Skeletal muscle satellite cell (primary cell): ENCODE measurements around the gene FAM200A.
"Not testable (repeated sequence)": the region's sequence is repeated elsewhere in the genome, so short reads cannot be mapped to it uniquely, and the experiment has no call there.

Experiments used
- H3K27me3 ChIP-seq: 2 replicates; pipeline ENCODE4 v1.7.0; 2013; ENCODE audit warnings: low read length; ENCODE audit not compliant: control insufficient read depth, insufficient read depth
- H3K36me3 ChIP-seq: 2 replicates; pipeline ENCODE4 v1.7.0; 2013; ENCODE audit warnings: mild to moderate bottlenecking, control low read depth, low read length; ENCODE audit not compliant: insufficient read depth
- H3K4me1 ChIP-seq: 2 replicates; pipeline ENCODE4 v1.7.0; 2013; ENCODE audit warnings: low read length; ENCODE audit not compliant: control insufficient read depth, insufficient read depth
- H3K4me2 ChIP-seq: 2 replicates; pipeline ENCODE4 v1.7.0; 2013; ENCODE audit warnings: mild to moderate bottlenecking, low read length
- H3K4me3 ChIP-seq: 2 replicates; pipeline ENCODE4 v1.7.0; 2013; ENCODE audit warnings: low read length
- H3K9ac ChIP-seq: 2 replicates; pipeline ENCODE4 v1.7.0; 2013; ENCODE audit warnings: mild to moderate bottlenecking, low read depth, low read length, moderate library complexity
- H3K9me3 ChIP-seq: replicated peaks from 2 replicates; pipeline ENCODE4 v1.7.0; 2013; ENCODE audit warnings: mild to moderate bottlenecking, control low read depth, low read length

FAM200A gene

DNA sequence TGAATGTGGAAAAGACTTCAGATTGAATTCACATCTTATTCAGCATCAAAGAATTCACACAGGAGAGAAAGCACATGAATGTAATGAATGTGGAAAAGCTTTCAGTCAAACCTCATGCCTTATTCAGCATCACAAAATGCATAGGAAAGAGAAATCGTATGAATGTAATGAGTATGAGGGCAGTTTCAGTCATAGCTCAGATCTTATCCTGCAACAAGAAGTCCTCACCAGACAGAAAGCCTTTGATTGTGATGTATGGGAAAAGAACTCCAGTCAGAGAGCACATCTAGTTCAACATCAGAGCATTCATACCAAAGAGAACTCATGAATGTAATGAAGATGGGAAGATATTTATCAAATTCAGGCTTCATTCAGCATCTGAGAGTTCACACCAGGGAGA is 21.3 kb upstream of the FAM200A start:
- Histone ChIP-seq H3K4me3 (no peak overlapping the region), H3K4me2 (no peak overlapping the region), H3K4me1 (no peaks in the 10 kb centered on the region), H3K27me3 (no peaks in the 10 kb centered on the region), H3K36me3 (peaks cover 60% of the 10 kb centered on the region), H3K9me3 (no peaks in the 10 kb centered on the region), H3K9ac (no peak overlapping the region)

- H3K4me3 ChIP-seq, result no peak overlapping the region
- peaks cover 60% of the 10 kb centered on the region for H3K36me3 ChIP-seq
- H3K9ac ChIP-seq, result no peak overlapping the region
- H3K4me1 ChIP-seq, result no peaks in the 10 kb centered on the region
- no peaks in the 10 kb centered on the region for H3K9me3 ChIP-seq
- H3K4me2 ChIP-seq, result no peak overlapping the region
- H3K27me3 ChIP-seq, result no peaks in the 10 kb centered on the region
Measured at GRCh38 chr7:99571768-99572167, 19.9 kb upstream of the FAM200A start.

DNA sequence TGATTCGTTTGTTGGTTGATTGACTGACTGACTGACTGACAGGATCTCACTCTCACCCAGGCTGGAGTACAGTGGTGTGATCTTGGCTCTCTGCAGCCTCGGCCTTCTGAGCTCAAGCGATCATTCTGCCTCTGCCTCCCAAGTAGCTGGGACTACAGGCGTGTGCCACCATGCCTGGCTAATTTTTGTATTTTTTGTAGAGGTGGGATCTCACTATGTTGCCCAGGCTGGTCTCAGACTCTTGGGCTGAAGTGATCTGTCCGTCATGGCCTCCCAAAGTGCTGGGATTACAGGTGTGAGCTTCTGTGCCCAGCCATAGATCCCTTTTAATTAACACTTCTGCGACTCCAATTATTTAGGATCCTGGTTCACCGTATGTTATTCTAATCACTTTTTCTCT is 16.9 kb upstream of the FAM200A start:
- not testable (repeated sequence) for H3K4me3 ChIP-seq, H3K4me2 ChIP-seq, H3K9me3 ChIP-seq, H3K27me3 ChIP-seq, H3K9ac ChIP-seq, H3K4me1 ChIP-seq
- peaks cover 81% of the 10 kb centered on the region for H3K36me3 ChIP-seq

- Histone ChIP-seq H3K4me2 (peak overlapping the region; percentile 66), H3K4me3 (peak overlapping the region; percentile 49), H3K4me1 (peaks cover 40% of the 10 kb centered on the region), H3K9ac (peak overlapping the region; percentile 45), H3K9me3 (no peaks in the 10 kb centered on the region), H3K27me3 (no peaks in the 10 kb centered on the region), H3K36me3 (peaks cover 62% of the 10 kb centered on the region)
Measured at GRCh38 chr7:99563650-99564049, 11.7 kb upstream of the FAM200A start.

- peaks cover 59% of the 10 kb centered on the region for H3K36me3 ChIP-seq
- H3K4me3 ChIP-seq, result peak overlapping the region; percentile 21
Measured at GRCh38 chr7:99562832-99563231, 10.9 kb upstream of the FAM200A start.

GRCh38 chr7:99562114-99562784 is 10.3 kb upstream of the FAM200A start:
- no peaks in the 10 kb centered on the region for H3K27me3 ChIP-seq
- H3K4me3 ChIP-seq, result peak overlapping the region; percentile 21
- H3K4me1 ChIP-seq, result peaks cover 42% of the 10 kb centered on the region
- no peaks in the 10 kb centered on the region for H3K9me3 ChIP-seq
- peak overlapping the region; percentile 68 for H3K9ac ChIP-seq
- H3K36me3 ChIP-seq, result peaks cover 59% of the 10 kb centered on the region
- H3K4me2 ChIP-seq, result peak overlapping the region; percentile 68

More at GRCh38 chr7:99562832-99563231, 10.9 kb upstream of the FAM200A start:
- peaks cover 40% of the 10 kb centered on the region for H3K4me1 ChIP-seq
- H3K9ac ChIP-seq, result peak overlapping the region; percentile 68
- H3K27me3 ChIP-seq, result no peaks in the 10 kb centered on the region
- H3K9me3 ChIP-seq, result no peaks in the 10 kb centered on the region
- peak overlapping the region; percentile 68 for H3K4me2 ChIP-seq

DNA sequence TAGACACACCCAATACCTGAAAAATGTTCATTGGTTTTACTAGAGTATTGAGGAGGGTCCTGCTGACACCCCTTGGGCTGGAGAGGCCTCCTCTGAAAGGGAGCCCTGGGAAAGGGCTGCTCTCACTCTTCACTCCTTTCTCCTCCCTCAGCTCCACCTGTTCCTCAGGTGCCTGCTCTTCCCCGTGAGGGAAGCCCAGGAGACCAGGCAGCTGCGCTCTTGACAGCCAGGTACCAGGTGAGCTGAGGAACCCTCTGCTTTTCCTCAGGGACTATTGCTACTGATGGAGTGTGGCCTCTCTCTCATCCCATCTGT is 9.8 kb upstream of the FAM200A start:
- Histone ChIP-seq H3K9ac (peak overlapping the region; percentile 68), H3K9me3 (no peaks in the 10 kb centered on the region), H3K4me2 (peak overlapping the region; percentile 68), H3K27me3 (no peaks in the 10 kb centered on the region), H3K4me3 (no peak overlapping the region), H3K36me3 (peaks cover 59% of the 10 kb centered on the region), H3K4me1 (peaks cover 45% of the 10 kb centered on the region)

- Histone ChIP-seq H3K9ac (peak overlapping the region; percentile 32), H3K4me1 (peaks cover 45% of the 10 kb centered on the region), H3K4me2 (peak overlapping the region; percentile 88), H3K9me3 (no peaks in the 10 kb centered on the region), H3K27me3 (no peaks in the 10 kb centered on the region), H3K36me3 (peaks cover 56% of the 10 kb centered on the region), H3K4me3 (no peak overlapping the region)
Measured at GRCh38 chr7:99560834-99561736, 9.2 kb upstream of the FAM200A start.

DNA sequence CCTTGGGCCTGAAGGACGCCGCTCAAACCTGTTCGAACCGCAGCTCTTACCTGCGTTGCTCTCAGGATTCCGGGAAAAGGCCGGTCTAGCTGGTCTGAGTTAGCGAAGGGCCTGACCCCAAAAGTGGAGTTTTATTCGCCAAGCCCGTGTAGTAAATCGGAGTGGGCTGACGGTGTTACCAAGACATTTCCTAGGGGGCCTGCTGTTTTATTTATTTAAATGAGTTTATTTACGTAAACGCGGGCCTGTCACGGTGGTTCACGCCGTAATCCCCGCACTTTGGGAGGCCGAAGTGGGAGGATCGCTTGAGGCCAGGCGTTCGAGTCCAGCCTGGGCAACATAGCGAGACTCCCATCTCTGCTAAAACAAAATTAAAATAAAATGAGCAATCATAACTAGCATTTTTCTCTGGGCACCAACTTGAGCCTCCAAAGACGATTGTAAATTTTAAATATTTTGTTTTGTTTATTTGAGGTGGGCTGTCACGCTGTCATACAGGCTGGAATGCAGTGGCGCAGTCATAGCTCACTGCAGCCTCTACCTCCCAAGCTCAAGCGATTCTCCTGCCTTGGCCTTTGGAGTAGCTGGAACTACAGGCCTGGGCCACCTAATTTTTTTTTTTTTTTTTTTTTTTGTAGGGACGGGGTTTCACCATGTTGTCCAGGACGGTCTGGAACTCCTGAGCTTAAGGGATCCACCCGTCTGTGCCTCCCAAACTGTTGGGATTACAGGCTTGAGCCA is 7.4 kb upstream of the FAM200A start:
- H3K36me3 ChIP-seq, result peaks cover 41% of the 10 kb centered on the region

GRCh38 chr7:99558306-99559174 is 6.6 kb upstream of the FAM200A start, which contains the start of gene ZNF655:
Gene ZNF655, plus strand, starts transcription at chr7:99558642. Its CDS starts 1,918 bp downstream, at chr7:99560560.
- H3K36me3 ChIP-seq, result peaks cover 38% of the 10 kb centered on the region
- no peaks in the 10 kb centered on the region for H3K9me3 ChIP-seq
- H3K27me3 ChIP-seq, result no peaks in the 10 kb centered on the region
- peak within 1 kb of the TSS; percentile 86 for H3K4me3 ChIP-seq
- peak within 1 kb of the TSS; percentile 94 for H3K9ac ChIP-seq
- H3K4me2 ChIP-seq, result peak within 1 kb of the TSS; percentile 88
- peaks cover 36% of the 10 kb centered on the region for H3K4me1 ChIP-seq

More for the DNA sequence above, 7.4 kb upstream of the FAM200A start:
- Histone ChIP-seq H3K4me2 (peak overlapping the region; percentile 88), H3K9me3 (no peaks in the 10 kb centered on the region), H3K9ac (peak overlapping the region; percentile 94), H3K4me3 (peak overlapping the region; percentile 86), H3K27me3 (no peaks in the 10 kb centered on the region), H3K4me1 (peaks cover 44% of the 10 kb centered on the region)
